SU-DHL-6 (cell line): ENCODE data around the gene ASAP2.

ENCODE experiments used
- CTCF ChIP-seq: fragments of 200-600 bp; sonication (generic); IDR thresholded peaks from one replicate; pipeline ENCODE4 v1.5.1; 2017; ENCODE audit warnings: antibody characterized with exemption, mild to moderate bottlenecking, low read length, moderate library complexity; ENCODE audit not compliant: insufficient read depth, poor library complexity, severe bottlenecking
- EZH2phosphoT487 ChIP-seq: fragments of 200-600 bp; sonication (generic), shearing (Covaris generic); conservative IDR thresholded peaks from 2 replicates; pipeline ENCODE4 v1.6.1; 2018; ENCODE audit warnings: mild to moderate bottlenecking, antibody characterized with exemption, low read length, moderate library complexity, mixed read lengths

- TF ChIP-seq CTCF (no peak), EZH2phosphoT487 (no peak)
Measured at GRCh38 chr2:9341337-9341887, 134.8 kb downstream of the ASAP2 start.
